Activated CD8-positive, alpha-beta memory T cell treated with anti-CD3 and anti-CD28 coated beads, Interleukin-2, amount 50 U/mL, for 1 hour (primary cell): Measurements from ENCODE around the gene RPL10.

Experiments
- DNase-seq: peaks from one replicate; pipeline ENCODE4 v3.0.0-alpha.2; 2020; ENCODE audit errors: extremely low read depth

Gene RPL10

GRCh38 chrX:154401045-154401799 lies 3.0 kb downstream of the RPL10 start:
- no peak for DNase-seq

DNA sequence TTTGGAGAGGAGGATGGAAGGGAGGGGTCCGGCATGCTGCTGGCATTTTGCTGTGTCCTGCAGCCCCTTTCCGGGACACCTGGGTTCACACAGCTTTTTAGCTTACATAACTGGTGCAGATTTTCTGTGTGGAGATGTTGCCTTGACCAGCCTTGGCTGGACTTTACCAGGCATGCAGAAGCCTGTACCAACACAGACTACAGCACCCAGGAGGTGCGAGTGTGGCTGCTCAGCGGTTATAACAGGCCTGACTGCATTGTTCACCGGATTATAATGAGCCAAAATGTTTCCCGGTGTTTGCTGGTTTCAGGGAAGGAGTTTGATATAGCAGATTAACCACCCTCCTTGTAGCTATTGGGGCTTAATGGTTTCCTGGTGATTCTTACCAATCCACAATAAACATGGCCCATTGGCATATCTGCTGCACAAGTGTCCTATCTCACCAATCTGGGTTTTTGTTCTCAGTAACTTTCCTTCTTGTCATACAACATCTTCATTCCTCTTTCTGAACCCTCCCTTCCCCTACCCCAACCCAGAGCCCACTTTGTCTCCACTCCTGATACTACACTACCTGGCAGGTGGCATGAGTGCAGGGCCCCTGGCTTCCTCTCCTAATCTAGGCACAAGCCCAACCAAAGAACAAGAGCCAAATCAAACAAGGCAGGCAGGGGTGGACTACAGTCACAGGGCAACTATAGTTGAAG lies 3.9 kb downstream of the RPL10 start:
- no peak for DNase-seq

GRCh38 chrX:154402622-154403127 lies 4.5 kb downstream of the RPL10 start:
- DNase-seq: no peak

- no peak for DNase-seq
These were observed 5.0 kb downstream of the RPL10 start for GRCh38 chrX:154403192-154403591.

GRCh38 chrX:154403858-154404257 lies 5.7 kb downstream of the RPL10 start:
- no peak for DNase-seq

DNA sequence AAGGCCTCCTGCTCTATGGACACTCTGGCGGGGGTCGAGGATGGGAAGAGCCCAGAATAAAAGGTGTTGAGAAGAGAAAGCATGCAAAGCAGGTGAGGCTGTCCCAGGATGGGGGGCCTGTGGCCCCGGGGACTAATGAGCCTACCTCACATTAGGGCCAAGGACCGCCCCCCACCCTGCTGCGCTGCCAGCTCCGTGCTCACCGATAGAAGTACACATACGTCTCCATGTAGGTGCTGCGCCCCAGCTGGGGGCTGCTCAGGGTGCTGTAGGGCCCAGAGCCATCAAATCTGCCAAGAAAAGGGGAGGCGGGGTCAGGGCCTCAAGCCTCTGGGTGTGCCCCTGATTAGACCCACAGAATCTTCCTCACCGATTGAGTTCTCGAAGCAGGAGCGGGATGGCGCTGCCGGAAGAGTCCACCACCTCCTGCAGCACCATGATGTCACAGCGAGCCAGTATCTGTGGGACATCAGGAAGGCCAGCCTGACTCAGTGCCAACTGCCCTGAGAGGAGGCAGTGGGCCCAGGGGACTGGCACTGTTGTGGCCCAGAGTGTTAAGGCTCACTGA lies 6.5 kb downstream of the RPL10 start:
- no peak for DNase-seq

GRCh38 chrX:154408659-154409221 lies 10.6 kb downstream of the RPL10 start:
- no peak for DNase-seq

- DNase-seq: no peak
These were observed 11.2 kb downstream of the RPL10 start, which contains the start of gene DNASE1L1 for GRCh38 chrX:154409222-154409871. Gene DNASE1L1, minus strand, starts transcription at chrX:154409254. Its CDS starts 3,686 bp downstream, at chrX:154405568.

- DNase-seq: no peak
These were observed 13.8 kb downstream of the RPL10 start for GRCh38 chrX:154411981-154412340.

DNA sequence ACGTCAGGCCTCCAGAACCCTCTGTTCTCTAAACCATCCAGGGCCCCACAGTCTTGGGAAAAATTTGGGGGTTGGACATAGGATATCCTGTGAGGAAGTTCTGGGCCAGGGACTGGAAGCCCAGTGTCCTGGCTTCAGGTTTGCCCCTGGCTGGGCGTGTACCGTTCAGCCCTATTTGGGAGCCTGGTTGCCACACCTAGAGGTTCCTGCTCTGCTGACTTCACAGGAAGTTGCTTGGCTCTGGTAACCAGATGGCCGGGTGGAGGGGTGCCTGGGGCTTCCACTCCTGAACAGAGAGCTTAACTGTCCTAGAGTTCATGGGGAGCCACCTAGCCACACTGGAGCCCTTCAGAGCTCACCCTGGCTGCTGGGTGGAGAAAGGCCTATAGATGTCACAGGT lies 14.3 kb downstream of the RPL10 start:
- DNase-seq: no peak

DNA sequence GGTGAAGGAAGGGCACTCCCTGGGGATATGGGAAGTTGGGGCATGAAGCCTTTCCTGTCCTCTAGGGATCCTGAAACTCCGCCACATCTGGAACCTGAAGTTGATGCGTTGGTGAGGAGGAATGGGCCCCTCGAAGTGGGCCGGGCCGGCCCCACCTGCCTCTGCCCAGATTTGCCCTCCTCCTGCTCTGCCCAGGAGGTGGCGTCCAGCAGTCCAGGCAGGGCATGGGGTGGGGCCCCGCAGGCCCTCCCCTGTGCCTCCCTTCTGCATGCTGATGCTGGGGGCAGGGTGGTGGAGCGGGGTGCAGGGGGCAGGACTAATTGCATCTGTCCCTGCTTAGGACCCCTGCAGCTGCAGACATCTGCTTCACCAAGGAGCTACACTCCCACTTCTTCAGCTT lies 15.0 kb downstream of the RPL10 start:
- no peak for DNase-seq

- no peak for DNase-seq
These were observed 19.0 kb downstream of the RPL10 start for GRCh38 chrX:154417157-154417556.

GRCh38 chrX:154419189-154419588 lies 21.0 kb downstream of the RPL10 start:
- no peak for DNase-seq

GRCh38 chrX:154419688-154420401 lies 21.7 kb downstream of the RPL10 start:
- no peak for DNase-seq

DNA sequence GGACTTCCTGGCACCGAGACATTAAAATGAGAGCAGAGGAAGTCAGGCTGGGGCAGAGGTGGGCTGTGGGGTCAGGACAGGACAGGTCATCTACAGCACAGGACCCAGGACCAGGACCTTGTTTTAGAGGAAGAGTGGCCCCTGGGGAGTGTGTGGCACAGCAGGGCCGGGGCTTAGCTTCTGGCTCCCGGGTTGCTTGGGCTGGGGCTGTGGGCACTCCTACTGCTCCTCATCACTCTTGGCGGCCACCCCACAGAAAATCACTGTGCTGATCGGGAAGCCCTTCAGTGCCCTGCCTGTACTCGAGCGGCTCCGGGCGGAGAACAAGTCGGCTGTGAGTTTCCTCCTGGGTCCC lies 22.2 kb downstream of the RPL10 start:
- no peak for DNase-seq

DNA sequence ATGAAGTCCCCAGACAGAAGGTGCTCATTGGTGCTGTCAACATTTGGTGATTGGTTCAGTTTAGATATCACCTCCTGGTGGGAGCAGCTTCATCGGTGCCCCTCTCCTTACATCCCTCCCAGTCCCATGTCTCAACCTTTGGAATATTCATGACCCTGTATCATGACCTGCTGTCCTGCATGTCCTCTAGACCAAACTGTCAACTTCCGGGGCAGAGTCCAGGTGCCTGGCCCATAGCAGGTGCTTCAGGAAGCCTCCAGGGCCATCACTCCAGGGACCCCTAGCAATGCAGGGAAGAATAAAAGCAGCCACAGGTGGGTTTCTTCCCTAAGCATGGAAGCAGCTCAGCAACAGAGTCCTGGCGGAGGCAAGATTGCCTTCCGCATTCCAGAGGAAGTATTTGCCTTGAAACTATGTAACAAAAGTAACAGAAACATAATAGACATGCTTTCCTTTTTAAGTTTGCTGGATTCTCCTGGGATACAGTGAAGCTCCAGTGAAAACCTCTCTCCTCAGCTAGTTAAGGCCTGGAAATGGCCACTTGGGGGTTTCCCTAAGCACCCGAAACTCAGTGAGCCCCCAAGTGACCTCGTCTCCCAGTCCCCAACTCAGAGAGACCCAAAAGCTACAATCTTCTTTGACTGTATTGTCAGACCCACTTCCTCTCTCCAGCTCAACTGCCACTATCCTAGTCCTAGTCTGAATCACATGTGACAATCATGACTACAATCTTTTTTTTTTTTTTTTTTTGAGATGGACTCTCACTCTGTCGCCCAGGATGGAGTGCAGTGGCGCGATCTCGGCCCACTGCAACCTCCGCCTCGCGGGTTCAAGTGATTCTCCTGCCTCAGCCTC lies 29.0 kb downstream of the RPL10 start:
- DNase-seq: no peak

DNA sequence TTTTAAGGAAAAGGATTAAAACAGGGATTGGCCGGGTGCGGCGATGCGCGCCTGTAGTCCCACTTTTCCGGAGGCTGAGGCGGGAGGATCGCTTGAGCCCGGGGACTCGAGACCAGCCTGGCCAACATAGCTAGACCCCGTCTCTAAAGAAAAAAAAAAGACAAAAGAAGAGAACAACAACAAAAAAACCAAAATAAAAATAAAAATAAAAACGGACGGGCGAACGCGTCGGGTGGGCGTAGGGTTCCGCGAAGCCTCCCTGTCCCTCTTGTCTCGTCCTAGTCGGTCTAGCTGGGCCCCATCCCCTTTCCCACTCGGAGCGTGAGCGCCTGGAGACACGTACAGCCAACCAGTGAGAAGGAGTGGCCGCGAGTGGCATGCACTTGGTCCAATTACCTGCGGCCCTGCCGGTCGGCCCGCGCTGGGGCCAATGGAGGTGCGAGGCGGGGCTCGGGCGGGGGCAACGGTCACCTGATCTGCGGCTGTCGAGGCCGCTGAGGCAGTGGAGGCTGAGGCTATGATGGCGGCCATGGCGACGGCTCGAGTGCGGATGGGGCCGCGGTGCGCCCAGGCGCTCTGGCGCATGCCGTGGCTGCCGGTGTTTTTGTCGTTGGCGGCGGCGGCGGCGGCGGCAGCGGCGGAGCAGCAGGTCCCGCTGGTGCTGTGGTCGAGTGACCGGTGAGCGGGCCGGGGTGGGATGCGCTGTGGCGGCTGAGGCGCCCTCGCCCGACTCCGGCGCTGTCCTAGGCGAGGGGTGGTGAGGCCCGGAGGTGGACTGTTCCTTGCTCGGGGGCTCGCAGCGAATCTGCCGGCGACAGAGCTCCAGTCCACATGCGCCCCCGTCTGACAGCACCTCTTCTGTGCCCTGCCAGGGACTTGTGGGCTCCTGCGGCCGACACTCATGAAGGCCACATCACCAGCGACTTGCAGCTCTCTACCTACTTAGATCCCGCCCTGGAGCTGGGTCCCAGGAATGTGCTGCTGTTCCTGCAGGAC lies 30.3 kb downstream of the RPL10 start, which contains the start of gene ATP6AP1:
TSS of gene ATP6AP1 (plus strand) at position 502 of the 996 bp plus-strand sequence. CDS start at position 518, 16 bp downstream.
- peak; percentile 68 for DNase-seq

GRCh38 chrX:154429711-154430110 lies 31.5 kb downstream of the RPL10 start:
- DNase-seq: no peak

DNA sequence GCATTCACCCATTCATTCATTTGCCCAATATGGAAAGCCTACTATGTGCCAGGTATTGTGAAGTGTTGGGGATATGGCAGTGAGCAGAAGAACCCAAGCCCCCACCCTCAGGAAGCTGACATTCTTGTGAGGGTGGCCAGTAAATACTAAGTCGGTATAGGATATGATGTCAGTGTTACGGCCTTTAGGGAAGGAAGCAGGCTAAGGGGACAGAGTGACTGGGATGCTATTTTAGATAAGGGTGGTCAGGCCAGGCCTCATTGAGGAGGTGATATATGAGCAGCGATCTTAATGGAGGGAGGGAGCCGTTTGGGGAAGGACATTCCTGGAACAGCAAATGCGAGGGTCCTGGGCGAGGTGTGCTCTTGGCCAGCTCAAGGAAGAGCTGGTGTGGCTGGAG lies 32.3 kb downstream of the RPL10 start:
- DNase-seq: no peak
